NCI-H345 (cell line): ENCODE measurements around the gene PPARD.
"Not testable (repeated sequence)": the region's sequence is repeated elsewhere in the genome, so short reads cannot be mapped to it uniquely, and the experiment has no call there.

Source experiments
- DNase-seq: peaks from one replicate; lab custom pipeline; 2025; lab: John Stamatoyannopoulos, UW

The PPARD gene

DNA sequence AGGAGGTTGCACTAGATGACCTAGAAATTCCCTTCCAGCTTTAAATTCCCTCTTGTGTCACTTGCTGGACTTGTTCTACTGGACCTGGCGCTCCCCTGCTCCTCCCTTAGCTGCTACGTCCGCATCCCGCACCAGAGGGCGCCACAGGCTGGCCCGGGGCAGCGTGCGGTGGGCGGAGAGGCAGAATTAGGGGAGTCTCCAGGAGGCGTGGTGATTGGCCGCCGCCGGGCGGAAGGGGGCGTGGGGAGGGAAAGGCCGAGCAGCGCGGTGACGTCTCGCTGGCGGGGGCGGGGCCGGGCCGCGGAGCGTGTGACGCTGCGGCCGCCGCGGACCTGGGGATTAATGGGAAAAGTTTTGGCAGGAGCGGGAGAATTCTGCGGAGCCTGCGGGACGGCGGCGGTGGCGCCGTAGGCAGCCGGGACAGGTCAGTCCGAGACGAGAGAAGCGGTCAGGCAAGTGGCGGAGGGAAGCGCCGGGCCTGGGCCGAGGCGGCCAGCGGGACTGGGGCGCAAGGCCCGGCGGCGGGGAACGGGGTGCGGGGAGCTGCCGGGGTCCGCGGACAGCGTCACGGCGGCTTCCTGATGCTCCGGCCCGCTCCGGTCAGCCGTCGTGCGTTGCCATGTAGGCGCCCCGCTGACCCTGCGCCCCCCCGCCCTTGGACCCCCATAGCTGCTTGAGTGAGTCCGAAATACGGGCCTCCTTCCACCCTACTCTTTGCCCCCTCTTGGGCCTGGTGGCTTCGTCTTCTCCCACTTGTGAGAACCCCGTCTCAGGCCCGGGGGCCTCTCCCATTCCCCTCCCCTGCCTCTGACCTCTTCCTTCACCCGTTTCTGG is at the start of gene PPARD:
Gene PPARD (plus strand): TSS at position 301 of the 834 bp plus-strand sequence. CDS start 68,530 bp downstream, outside the sequence.
- peak; percentile 95 for DNase-seq

DNA sequence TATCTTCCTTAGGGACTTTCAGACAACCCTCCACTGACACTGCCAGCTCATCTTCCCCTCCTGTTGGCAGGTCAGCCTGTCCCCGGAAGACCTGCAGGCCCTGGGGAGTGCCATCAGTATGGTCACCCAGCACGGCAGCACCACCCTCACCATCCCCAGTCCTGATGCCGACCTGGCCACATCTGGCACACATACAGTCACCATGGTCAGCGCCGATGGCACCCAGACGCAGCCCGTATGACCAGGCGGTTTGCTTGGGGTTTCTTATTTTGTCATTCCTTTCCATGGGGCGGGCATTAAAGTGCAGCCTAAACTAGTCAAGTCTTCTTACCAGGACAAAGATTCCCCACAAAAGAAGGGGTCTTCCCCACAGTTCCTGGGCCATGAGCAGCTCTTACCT is 48.7 kb upstream of the PPARD start:
- DNase-seq, result no peak

DNA sequence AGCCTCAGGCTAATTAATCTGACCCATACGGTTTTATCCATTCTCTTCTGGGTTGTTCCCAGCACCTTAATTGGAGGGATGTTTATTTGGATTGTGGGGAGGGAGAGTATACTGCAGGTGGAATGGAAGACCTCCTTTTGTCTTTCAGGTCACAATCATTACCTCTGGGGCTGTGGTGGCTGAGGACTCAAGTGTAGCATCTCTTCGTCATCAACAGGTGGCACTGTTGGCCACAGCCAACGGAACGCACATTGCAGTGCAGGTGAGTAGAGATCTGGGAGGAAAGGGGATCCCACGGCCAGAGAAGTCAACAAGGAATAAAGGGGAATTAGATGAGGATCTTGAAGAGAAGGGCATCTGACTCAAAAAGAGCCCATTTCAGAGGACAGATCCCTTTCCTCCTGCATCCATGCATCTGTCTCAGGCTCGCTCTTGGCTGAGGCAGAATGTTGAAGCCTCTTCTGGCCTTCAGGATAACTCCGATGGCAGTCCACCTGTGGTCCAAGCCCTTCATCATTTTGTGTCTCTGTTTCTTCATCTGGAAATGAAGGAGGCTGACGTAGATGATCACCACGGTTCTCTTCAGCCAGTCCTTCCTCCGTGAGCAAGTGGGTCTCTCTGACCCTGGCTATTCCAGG is 47.9 kb upstream of the PPARD start:
- peak; percentile 57 for DNase-seq

DNA sequence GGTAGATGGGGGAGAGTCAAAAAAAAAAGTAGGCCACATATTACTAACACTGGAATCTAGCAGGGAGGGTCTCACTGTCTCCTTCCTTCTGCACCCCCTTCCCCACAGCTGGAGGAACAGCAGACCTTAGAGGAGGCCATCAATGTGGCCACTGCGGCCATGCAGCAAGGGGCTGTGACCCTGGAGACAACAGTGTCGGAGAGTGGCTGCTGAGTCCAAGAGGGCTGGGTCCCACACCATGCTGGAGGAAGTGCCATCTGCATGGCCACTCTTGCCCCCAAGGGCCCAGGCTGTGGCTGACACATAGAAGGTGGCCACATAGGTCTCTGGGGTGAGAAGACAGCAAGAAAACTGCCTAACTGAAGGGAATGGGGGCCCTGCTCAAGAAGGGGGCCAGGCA is 47.3 kb upstream of the PPARD start:
- DNase-seq, result no peak

DNA sequence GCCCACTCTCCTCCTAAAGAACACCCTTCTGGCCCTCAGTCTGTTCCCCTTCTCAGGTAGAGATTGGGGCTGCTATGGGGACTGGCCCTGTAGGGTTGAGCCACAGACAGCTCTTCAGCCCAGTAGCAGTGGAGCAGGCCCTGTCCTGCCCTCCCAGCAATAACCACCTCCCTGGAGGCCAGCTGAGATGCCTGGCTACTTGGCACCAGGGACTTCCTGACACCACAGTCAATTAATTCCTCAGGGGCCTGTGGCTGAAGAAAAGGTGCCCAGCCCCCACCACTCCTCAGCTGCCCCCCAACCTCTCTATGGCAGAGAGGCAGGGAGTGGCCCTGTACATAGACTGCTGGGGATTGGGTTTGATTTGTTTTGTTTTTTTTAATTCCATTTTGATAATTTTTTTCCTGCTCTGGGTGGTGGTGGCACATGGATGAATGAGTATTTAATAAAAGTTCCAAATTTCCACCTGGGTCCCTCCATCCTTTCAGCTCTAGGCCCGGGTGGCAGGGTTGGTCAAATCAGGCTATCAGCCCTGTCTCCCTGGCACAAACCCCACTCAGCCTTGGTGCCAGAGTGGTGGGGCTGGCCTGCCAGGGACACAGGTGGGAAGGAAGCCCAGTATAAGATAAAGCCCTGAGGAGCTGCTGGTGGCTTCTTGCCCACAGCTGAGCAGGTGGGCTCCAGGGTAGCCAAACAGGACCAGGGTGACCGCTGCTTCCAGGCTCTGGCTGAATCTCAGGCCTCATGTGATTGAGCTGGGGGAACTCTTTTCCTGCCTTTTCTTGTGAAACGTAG is 46.6 kb upstream of the PPARD start:
- DNase-seq, result no peak

DNA sequence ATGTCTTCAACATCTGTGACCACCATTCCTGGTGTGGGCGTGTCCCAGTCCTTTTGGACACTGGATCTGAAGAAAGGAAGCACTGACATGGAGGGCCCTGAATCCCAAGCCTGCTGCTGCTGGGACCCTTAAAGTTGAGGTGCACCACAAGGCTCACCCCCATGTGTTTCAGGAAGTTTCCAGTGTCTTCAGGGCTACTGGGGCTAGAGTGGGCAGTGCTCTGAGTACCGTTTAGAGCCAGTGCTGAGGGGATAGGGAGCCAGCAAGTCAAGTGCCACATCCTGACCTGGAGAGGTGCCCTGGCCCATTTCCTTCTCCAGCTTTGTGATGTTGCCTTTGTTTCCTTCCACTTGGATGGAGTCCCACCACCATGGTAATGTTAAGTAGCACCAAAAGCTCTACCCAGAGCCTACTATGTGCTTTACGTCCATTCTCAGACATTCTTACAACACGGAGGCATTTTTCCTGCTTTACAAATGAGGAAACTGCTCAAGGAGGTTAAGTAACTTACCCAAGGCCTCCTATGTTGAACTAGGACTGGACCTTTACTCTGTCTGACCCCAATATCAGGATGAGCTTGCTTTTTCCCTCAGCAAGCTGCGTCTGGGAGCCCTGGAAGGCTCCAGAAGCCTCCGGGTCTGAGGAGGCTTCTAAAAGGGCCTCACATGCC is 45.3 kb upstream of the PPARD start:
- no peak for DNase-seq

DNA sequence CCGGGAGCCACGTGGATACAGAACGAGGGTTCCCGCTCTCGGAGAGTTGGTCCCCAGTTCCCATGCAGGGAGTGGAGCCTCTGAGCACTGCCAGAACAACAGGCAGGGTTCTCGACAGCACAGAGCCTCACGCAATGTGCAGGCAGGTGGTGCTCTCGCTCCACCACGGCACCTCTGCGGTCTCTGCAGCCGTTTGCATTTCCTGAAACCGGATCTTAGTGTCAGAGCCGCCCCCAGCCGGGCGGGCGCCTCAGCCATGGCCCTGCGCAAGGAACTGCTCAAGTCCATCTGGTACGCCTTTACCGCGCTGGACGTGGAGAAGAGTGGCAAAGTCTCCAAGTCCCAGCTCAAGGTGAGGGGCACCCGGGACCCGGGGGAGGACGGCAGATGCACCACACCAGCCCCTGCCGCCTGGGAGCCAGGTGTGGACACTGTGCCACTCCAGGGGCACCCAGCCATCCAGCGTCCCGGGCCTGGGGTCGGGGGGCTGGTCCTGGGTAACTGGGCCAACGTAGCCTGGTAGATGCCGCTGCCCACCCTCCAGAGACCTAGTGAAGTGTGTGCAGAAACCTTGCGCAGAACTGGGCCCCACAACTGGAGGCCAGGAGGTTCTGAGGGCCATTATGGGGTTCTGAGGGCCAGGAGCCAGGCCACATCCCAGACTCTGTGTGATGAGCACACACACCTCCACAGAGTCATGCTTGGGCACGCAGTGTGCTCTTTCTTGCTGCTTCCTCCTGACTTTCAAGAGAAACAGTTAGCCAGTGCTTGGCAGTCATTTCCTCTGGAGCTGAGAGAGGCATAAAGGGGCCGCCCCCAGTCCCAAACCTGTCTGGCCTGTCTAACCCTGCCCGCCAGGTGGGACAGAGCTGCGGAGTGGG is 44.5 kb upstream of the PPARD start, which contains the start of gene DEF6:
Gene DEF6 (plus strand): TSS at position 218 of the 881 bp plus-strand sequence. CDS start 39 bp downstream, at position 257.
- DNase-seq, result peak; percentile 26

DNA sequence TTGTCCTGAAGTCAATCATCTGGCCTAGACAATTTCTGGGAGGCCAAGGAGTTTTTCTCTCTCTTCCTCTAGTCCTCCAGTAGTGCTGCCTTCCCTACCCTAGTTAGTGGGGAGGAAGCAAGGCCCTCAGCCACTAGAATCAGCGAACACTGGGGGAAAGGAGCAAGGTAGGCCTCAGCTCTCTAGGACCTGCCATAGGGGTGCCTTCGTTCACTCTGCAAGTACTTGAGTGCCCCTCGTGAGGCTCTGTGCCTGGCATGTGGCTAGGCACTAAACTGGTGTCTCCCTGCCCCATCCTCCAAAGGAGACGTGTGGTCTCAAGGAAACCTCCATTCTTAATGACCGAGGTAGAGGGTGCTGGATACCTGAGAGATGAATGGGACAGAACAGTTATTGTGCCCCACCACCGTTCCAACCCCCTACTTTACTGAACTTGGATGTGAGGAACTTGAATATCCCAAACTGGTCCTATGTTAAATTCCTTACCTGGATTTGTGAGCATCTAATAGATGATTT is 43.7 kb upstream of the PPARD start:
- no peak for DNase-seq

DNA sequence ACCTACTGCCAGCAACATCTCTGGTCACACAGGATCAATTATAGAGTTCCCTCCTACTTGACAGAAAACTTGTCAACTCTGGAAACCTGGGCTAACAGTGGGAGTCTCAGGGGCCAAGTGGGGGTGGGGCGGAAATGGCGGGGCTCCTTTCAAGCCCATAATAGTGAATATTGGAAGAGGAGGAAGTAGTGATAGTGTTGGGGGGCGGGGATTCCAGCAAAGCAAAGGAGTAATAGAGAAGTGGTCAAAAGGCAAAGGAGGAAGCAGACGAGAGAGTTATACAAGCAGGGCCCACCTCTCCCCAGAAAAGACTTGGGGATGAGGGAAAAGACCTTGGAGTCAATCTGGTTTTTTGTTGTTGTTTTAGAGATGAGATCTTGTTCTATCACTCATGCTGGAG is 42.7 kb upstream of the PPARD start:
- no peak for DNase-seq

DNA sequence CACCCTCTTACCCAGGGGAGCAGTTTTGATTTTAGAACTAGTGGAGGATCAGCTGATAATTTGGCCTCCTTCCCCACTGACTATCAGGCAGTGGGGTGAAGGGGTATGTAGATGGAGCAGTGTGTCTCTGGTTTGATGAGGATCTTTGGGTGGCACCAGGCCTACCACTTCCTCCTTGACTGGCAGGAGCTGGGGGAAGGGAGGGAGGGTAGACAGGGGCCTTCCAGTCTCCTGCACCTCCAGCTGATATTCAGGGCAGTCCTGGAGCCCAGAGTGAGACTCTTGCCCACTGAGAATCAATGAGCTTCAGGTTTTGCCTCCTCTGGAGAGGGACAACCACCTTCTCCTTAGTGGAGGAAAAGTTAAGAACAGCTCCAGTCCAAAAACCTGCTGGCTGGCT is 41.5 kb upstream of the PPARD start:
- DNase-seq, result no peak

DNA sequence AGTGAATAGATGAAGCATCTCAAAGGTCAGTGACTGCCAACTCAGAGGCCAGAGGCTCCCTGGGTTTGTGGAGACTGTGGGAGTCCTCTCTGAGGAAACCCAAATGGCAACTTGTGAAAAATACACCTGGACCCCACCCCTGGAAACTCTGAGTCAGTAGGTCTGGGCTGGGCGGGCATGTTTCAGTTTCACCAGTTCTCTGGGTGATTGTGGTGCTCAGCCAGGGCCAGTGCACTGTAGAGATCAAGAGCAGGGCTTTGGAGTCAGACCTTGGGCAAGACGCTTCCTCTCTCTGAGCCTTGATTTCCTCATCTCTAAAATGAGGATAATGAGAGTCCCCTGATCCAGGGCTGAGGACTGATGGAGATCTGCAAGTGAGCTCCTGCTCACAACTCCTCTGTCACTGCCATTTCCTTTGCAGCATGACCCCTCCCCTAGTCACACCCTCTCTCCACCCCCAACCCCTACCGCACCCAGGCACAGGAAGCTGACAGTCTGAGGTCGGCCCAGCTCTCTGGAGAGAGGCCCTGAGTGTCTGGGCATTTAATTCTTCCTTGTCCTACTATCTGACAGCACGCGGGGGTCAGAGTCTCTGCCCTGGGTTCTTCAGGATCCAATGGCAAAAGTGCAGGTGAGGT is 39.6 kb upstream of the PPARD start:
- DNase-seq, result no peak

DNA sequence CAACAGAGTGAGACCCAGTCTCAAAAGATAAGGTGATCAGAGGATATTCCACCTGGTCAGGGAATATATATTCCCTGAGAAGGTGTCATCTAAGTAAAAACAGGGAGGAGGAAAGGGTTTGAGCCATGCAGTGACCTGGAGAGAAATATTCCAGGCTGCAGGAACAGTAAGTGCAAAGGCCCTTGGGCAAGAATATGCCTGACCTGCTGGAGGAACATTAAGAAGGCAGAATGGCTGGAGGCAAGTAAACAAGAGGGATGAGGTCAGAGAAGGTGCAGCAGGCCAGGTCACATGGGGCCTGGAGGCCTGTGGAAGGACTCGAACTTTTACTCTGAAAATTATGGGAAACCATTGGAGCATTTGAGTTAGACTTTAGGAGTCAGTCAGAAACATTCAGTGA is 38.1 kb upstream of the PPARD start:
- DNase-seq, result no peak

DNA sequence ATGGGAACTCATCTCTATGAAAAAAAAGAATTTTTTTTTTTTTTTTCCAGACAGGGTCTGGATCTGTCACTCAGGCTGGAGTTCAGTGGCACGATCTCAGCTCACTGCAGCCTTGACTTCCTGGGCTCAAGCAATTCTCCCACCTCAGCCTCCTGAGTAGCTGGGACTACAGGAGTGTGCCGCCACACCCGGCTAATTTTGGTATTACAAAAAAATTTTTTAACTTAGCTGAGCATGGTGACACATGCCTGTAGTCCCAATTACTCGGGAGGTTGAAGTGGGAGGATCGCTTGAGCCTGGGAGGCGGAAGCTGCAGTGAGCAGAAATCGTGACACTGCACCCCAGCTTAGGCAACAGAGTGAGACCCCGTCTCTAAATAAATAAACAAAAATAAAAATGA is 37.2 kb upstream of the PPARD start:
- DNase-seq, result no peak

DNA sequence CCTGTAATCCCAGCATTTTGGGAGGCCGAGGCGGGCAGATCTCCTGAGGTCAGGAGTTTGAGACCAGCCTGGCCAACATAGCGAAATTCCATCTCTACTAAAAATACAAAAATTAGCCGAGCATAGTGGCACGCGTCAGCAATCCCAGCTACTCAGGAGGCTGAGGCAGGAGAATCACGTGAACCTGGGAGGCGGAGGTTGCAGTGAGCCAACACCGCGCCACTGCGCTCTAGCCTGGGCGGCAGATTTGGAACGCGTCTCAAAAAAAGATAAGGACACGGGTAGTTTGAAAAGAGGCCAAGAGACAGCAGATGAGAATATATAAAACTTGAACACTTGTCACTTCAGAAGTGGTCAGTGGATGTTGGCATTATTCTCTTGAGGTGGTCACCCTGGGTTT is 35.2 kb upstream of the PPARD start:
- DNase-seq, result not testable (repeated sequence)

DNA sequence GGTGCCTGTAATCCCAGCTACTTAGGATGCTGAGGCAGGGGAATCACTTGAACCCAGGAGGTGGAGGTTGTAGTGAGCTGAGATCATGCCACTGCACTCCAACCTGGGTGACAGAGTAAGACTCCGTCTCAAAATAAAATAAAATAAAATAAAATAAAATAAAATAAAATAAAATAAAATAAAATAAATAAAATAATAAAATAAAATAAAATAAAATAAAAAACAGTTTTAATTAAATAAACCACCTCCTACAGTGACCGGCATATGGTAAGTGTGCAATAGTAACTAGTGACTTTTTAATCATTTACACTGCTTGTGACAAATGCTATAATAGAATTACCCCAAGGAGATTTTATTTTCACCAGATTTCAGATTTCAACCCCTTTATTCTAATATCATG is 33.8 kb upstream of the PPARD start:
- not testable (repeated sequence) for DNase-seq

DNA sequence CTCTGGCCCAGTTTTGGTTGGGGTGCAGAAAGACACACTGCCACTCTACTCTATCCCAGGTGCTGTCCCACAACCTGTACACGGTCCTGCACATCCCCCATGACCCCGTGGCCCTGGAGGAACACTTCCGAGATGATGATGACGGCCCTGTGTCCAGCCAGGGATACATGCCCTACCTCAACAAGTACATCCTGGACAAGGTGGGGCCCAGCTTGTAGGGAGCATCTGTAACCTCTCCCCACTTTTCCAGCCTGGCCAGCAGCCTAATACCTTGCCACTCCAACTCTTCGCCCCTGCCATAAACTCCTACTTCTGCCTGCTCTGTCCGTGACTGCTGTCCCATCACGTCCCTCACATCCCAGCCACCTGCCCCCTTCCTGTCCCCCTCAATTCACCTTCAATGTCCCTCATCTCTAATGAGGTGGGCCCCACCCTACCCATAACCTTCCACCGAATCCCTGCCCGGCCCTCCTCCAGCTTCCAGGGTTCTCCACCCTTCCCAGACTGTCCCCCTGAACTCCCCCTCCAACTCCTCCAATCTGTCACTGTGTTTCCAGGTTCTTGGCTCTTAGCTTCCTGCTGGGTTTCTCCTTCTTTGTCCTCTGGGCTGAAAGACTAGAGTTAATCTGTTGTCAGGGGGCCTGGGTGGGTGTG is 32.6 kb upstream of the PPARD start:
- no peak for DNase-seq

DNA sequence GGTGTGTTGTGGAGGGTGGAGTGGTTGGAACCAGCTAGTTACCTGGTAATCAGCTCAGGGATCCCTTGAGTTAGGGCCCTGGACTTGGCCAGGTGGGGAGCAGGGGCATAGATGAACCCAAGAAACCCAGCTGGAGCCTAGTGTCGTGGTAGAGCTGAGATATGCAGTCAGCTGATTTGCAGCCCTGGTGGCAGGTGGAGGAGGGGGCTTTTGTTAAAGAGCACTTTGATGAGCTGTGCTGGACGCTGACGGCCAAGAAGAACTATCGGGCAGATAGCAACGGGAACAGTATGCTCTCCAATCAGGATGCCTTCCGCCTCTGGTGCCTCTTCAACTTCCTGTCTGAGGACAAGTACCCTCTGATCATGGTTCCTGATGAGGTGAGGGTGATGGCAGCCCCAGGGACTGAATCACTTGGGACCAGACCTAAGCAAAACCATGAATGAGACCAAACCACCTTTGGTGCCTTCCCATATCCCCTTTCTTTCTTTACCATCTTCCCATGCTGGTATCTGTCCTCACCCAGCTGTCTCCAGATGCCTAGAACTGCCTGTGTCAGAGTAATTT is 32.0 kb upstream of the PPARD start:
- no peak for DNase-seq

DNA sequence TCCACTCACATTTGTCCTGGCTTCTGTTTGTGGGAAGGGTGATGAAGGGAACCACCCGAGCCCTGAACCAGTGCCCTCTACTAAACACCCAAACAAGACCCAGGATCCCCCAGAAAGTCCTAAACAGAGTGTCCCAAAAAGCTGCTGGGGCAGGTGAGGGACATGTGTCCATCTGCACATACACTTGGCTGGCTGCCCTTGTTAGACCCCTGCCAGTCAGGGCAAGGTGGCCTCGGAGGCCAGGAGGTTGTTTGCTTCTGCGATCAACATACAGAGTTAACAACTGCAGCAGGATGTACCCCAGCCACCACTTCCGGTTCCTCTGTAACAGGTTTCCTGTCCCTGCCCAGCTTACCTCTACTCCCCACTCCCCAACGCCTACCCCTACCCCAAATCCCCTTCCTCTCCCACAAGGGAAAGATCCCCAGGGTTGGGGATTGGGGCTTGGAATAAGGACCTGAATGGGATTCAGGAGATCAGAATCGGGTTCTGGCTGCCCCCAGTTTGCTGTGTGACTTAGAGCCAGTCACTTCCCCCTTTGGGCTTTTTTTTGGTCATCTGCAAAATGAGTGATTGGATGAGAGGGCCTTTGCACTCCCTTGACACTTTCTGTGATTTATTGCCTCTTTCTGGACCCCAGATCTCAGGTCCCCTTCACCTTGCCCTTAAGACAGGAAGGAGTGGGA is 30.8 kb upstream of the PPARD start:
- no peak for DNase-seq
